Type B pancreatic cell (in vitro differentiated cells): ENCODE results near the gene PLOD2. TPM values are rescaled to one million over a fixed set of nuclear protein-coding genes. Genes with fewer than 3 reads are reported as not detected.

Source experiments
- DNase-seq: peaks from one replicate; pipeline ENCODE4 v3.0.0; 2021; ENCODE audit warnings: mixed read lengths; ENCODE audit not compliant: unreplicated experiment; ENCODE audit errors: extremely low spot score
- H3K27ac Mint-ChIP-seq: 2 replicates; pipeline ENCODE4 v1.8.0; 2021; ENCODE audit warnings: mild to moderate bottlenecking, mixed read lengths
- H3K27me3 Mint-ChIP-seq: 2 replicates; pipeline ENCODE4 v1.8.0; 2021; ENCODE audit warnings: mixed read lengths
- H3K36me3 Mint-ChIP-seq: 2 replicates; pipeline ENCODE4 v1.8.0; 2021; ENCODE audit warnings: mixed read lengths
- H3K4me1 Mint-ChIP-seq: one replicate; pipeline ENCODE4 v1.8.0; 2021; ENCODE audit warnings: mixed read lengths; ENCODE audit not compliant: unreplicated experiment
- H3K4me3 Mint-ChIP-seq: 2 replicates; pipeline ENCODE4 v1.8.0; 2021; ENCODE audit warnings: mild to moderate bottlenecking, mixed read lengths
- H3K9me3 Mint-ChIP-seq: 2 replicates; pipeline ENCODE4 v1.8.0; 2021; ENCODE audit warnings: mixed read lengths
- CTCF ChIP-seq: fragments of 200-600 bp; sonication (generic); conservative IDR thresholded peaks from 2 replicates; pipeline ENCODE4 v1.5.0; 2021; ENCODE audit warnings: antibody characterized with exemption, mild to moderate bottlenecking
- total RNA-seq: library from RNA; stranded (reverse); gene quantifications from 2 replicates; pipeline ENCODE4 v1.2.1, GENCODE V29; 2021; ENCODE audit warnings: low replicate concordance

Gene PLOD2
- total RNA-seq, 1 donor from 2014 or later = 35.0 TPM

GRCh38 chr3:146090521-146090920 is 70.5 kb downstream of the PLOD2 start:
- Mint-ChIP-seq H3K4me1 (peaks cover 4% of the 10 kb centered on the region), H3K27me3 (no peaks in the 10 kb centered on the region), H3K27ac (no peak overlapping the region), H3K4me3 (no peak overlapping the region), H3K9me3 (no peaks in the 10 kb centered on the region), H3K36me3 (peaks cover 7% of the 10 kb centered on the region)
- DNase-seq = no peak
- no peak for TF ChIP-seq CTCF

- Mint-ChIP-seq H3K4me3 (no peak overlapping the region), H3K9me3 (no peaks in the 10 kb centered on the region), H3K4me1 (peaks cover 2% of the 10 kb centered on the region), H3K27ac (no peak overlapping the region), H3K27me3 (no peaks in the 10 kb centered on the region), H3K36me3 (no peaks in the 10 kb centered on the region)
- TF ChIP-seq CTCF = no peak
- no peak for DNase-seq
Measured at GRCh38 chr3:146088840-146089239, 72.1 kb downstream of the PLOD2 start.

GRCh38 chr3:146087116-146087515 is 73.9 kb downstream of the PLOD2 start:
- H3K4me1 Mint-ChIP-seq = no peaks in the 10 kb centered on the region
- TF ChIP-seq CTCF = no peak
- H3K36me3 Mint-ChIP-seq = no peaks in the 10 kb centered on the region
- no peak overlapping the region for H3K4me3 Mint-ChIP-seq
- no peak for DNase-seq
- H3K27me3 Mint-ChIP-seq = no peaks in the 10 kb centered on the region
- H3K27ac Mint-ChIP-seq = no peak overlapping the region
- no peaks in the 10 kb centered on the region for H3K9me3 Mint-ChIP-seq

- no peak overlapping the region for H3K27ac Mint-ChIP-seq
- H3K4me3 Mint-ChIP-seq = no peak overlapping the region
- H3K27me3 Mint-ChIP-seq = no peaks in the 10 kb centered on the region
- H3K36me3 Mint-ChIP-seq = no peaks in the 10 kb centered on the region
- DNase-seq = no peak
- no peaks in the 10 kb centered on the region for H3K9me3 Mint-ChIP-seq
- no peak for TF ChIP-seq CTCF
- H3K4me1 Mint-ChIP-seq = no peaks in the 10 kb centered on the region
Measured at GRCh38 chr3:146086211-146086610, 74.8 kb downstream of the PLOD2 start.

- Mint-ChIP-seq H3K27ac (no peak overlapping the region), H3K4me3 (no peak overlapping the region), H3K9me3 (no peaks in the 10 kb centered on the region), H3K4me1 (no peaks in the 10 kb centered on the region), H3K36me3 (no peaks in the 10 kb centered on the region), H3K27me3 (no peaks in the 10 kb centered on the region)
- TF ChIP-seq CTCF = no peak
- DNase-seq = no peak
Measured at GRCh38 chr3:146085678-146086077, 75.3 kb downstream of the PLOD2 start.

- TF ChIP-seq CTCF = no peak
- no peak for DNase-seq
- no peaks in the 10 kb centered on the region for H3K4me1 Mint-ChIP-seq
- H3K4me3 Mint-ChIP-seq = no peak overlapping the region
- H3K27ac Mint-ChIP-seq = no peak overlapping the region
- H3K27me3 Mint-ChIP-seq = no peaks in the 10 kb centered on the region
- H3K36me3 Mint-ChIP-seq = peaks cover 3% of the 10 kb centered on the region
- H3K9me3 Mint-ChIP-seq = no peaks in the 10 kb centered on the region
Measured at GRCh38 chr3:146080578-146080977, 80.4 kb downstream of the PLOD2 start.
